Muscle of leg (tissue), 11 donors: Measurements from ENCODE around the gene CYP4F8. TPM values are rescaled to one million over a fixed set of nuclear protein-coding genes. Genes with fewer than 3 reads are reported as not detected.
"Not testable (repeated sequence)": the region's sequence is repeated elsewhere in the genome, so short reads cannot be mapped to it uniquely, and the experiment has no call there.

Experiments used
- DNase-seq: peaks from one replicate; pipeline ENCODE4 v3.0.0; 2013
- H3K27ac ChIP-seq: one replicate; pipeline ENCODE4 v1.5.1; 2013; ENCODE audit warnings: mild to moderate bottlenecking, low read length, control low read depth
- H3K27me3 ChIP-seq: one replicate; pipeline ENCODE4 v1.6.1; 2013; ENCODE audit warnings: low read length; ENCODE audit not compliant: control insufficient read depth, insufficient read depth
- H3K36me3 ChIP-seq: one replicate; pipeline ENCODE4 v1.6.1; 2013; ENCODE audit warnings: low read length; ENCODE audit not compliant: control insufficient read depth, insufficient read depth
- H3K4me1 ChIP-seq: one replicate; pipeline ENCODE4 v1.6.1; 2013; ENCODE audit warnings: low read length; ENCODE audit not compliant: control insufficient read depth, insufficient read depth
- H3K4me3 ChIP-seq: one replicate; pipeline ENCODE4 v1.5.1; 2013; ENCODE audit warnings: low read length, control low read depth
- H3K9me3 ChIP-seq: replicated peaks from 2 replicates; pipeline ENCODE4 v1.6.1; 2013; ENCODE audit warnings: low read depth, low read length; ENCODE audit not compliant: control insufficient read depth
- WGBS: methylation state at CpG from one replicate; pipeline ENCODE4 v1.1.5; 2013; ENCODE audit warnings: missing lambda C conversion rate; ENCODE audit not compliant: insufficient coverage; 5-methylcytosine and 5-hydroxymethylcytosine counted together
- polyA plus RNA-seq, 8 donors: library from polyadenylated mRNA; unstranded; fragments of 120-200 nt; gene quantifications; one replicate each; pipeline versions ENCODE4 v1.2.1 to v1.2.3, GENCODE V29; 2013; ENCODE audit warnings: inconsistent platforms in 1 of 8, low replicate concordance in 1 of 8; ENCODE audit not compliant: insufficient read length in 8 of 8, insufficient read depth in 1 of 8
- total RNA-seq: library from RNA; stranded (reverse); fragments of 120-200 nt; gene quantifications from one replicate; pipeline ENCODE4 v1.2.4, GENCODE V29; 2013

Gene CYP4F8
- total and polyA plus RNA-seq, 9 donors: 1.00 TPM; not detected in 8

DNA sequence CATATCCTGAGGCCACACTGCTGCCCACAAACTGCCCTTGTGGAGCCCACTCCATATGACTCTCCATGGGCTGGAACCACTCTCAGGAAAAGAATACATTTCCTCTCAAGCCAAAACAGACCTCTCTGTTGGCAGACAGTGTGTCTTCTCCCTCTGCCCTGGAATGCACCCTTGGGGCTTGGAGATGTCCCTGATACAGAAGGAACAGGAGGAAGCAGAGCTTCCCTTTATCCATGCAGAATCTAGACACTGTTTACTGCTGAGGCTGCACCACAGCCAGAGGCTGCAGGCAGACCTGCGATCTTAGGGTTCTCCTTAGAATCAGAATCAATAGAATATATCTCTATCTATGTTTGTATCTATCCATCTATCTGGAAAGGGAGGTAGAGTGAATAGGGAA, 26.8 kb upstream of the CYP4F8 start:
- H3K4me3 ChIP-seq: no peak overlapping the region
- H3K27me3 ChIP-seq: peaks cover 8% of the 10 kb centered on the region
- H3K27ac ChIP-seq: no peak overlapping the region
- no peak for DNase-seq
- WGBS: no CpG with 5 or more reads among the region's 1 CpG
- H3K4me1 ChIP-seq: peaks cover 3% of the 10 kb centered on the region
- H3K9me3 ChIP-seq: no peaks in the 10 kb centered on the region
- no peaks in the 10 kb centered on the region for H3K36me3 ChIP-seq

- Histone ChIP-seq H3K27me3 (no peaks in the 10 kb centered on the region), H3K4me1 (no peaks in the 10 kb centered on the region), H3K27ac (no peak overlapping the region), H3K36me3 (no peaks in the 10 kb centered on the region), H3K9me3 (no peaks in the 10 kb centered on the region), H3K4me3 (no peak overlapping the region)
- WGBS: 93% methylated on average over 4 of the region's 5 CpGs
- DNase-seq: no peak
Measured at GRCh38 chr19:15589760-15590451, 25.1 kb upstream of the CYP4F8 start.

DNA sequence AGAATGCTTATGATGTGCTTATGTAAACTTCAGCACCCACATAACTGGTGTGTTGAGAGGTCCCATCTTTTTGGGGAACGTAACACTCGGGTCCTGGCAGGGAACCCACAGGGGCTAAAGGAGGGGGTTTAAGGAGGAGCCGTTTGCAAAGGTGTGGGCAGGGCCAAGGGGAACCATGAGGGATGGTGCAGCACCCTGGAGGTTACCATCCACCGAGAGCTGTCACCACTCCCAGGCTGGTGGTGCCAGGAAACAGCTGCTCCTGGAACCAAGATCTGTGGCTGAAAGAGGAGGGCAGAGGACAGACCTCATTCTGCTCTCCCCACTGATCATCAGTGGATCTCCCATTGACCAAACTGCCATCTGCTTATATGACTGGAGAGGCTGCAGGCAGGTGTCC, 23.2 kb upstream of the CYP4F8 start:
- H3K27ac ChIP-seq: no peak overlapping the region
- H3K27me3 ChIP-seq: no peaks in the 10 kb centered on the region
- H3K9me3 ChIP-seq: no peaks in the 10 kb centered on the region
- WGBS: 79% methylated on average over 4 of the region's 4 CpGs
- DNase-seq: no peak
- H3K36me3 ChIP-seq: no peaks in the 10 kb centered on the region
- H3K4me3 ChIP-seq: no peak overlapping the region
- no peaks in the 10 kb centered on the region for H3K4me1 ChIP-seq

- not testable (repeated sequence) for H3K9me3 ChIP-seq, H3K27ac ChIP-seq, H3K4me1 ChIP-seq, H3K27me3 ChIP-seq, H3K36me3 ChIP-seq, H3K4me3 ChIP-seq, DNase-seq
- WGBS: no CpG with 5 or more reads among the region's 5 CpGs
Measured at GRCh38 chr19:15592506-15592905, 22.5 kb upstream of the CYP4F8 start.

GRCh38 chr19:15593766-15594165, 21.3 kb upstream of the CYP4F8 start:
- not testable (repeated sequence) for DNase-seq, H3K4me3 ChIP-seq, H3K27me3 ChIP-seq, H3K27ac ChIP-seq, H3K4me1 ChIP-seq, H3K9me3 ChIP-seq, H3K36me3 ChIP-seq
- WGBS: no CpG with 5 or more reads among the region's 4 CpGs

DNA sequence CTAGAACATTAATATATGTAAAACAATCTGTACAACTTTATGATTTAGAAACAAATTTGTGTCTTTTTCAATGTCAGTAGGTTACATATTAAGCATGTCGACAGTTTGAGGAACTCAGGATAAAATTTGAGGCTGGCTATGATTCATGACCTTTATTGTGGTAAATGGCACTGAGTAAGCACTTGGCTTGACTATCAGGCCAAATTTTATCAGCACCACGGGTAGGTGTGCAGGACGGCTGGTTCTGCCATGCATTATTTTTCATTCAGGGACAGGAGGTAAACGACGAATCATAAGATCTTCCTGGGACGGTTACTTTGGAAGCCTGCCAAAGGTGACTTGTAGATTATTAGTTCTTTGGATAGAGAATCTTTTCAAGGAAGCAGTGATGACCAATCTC, 19.9 kb upstream of the CYP4F8 start:
- Histone ChIP-seq H3K27me3 (no peaks in the 10 kb centered on the region), H3K27ac (no peak overlapping the region), H3K4me1 (no peaks in the 10 kb centered on the region), H3K9me3 (no peaks in the 10 kb centered on the region), H3K4me3 (no peak overlapping the region), H3K36me3 (no peaks in the 10 kb centered on the region)
- no peak for DNase-seq
- WGBS: 57% methylated on average over 5 of the region's 6 CpGs

GRCh38 chr19:15607978-15608925, 6.8 kb upstream of the CYP4F8 start:
- not testable (repeated sequence) for DNase-seq
- whole genome bisulfite sequencing: 85% methylated on average over 15 of the region's 27 CpGs

GRCh38 chr19:15609261-15609660, 5.8 kb upstream of the CYP4F8 start:
- WGBS: no CpG with 5 or more reads among the region's 8 CpGs
- Histone ChIP-seq H3K4me1 (no peaks in the 10 kb centered on the region), H3K27me3 (no peaks in the 10 kb centered on the region), H3K36me3 (no peaks in the 10 kb centered on the region), H3K4me3 (no peak overlapping the region), H3K9me3 (no peaks in the 10 kb centered on the region), H3K27ac (no peak overlapping the region)
- no peak for DNase-seq

More at GRCh38 chr19:15607978-15608925, 6.8 kb upstream of the CYP4F8 start:
- H3K27ac ChIP-seq, H3K36me3 ChIP-seq, H3K27me3 ChIP-seq, H3K4me1 ChIP-seq, H3K9me3 ChIP-seq, H3K4me3 ChIP-seq: not testable (repeated sequence)

- Histone ChIP-seq H3K36me3 (no peaks in the 10 kb centered on the region), H3K4me1 (no peaks in the 10 kb centered on the region), H3K4me3 (no peak overlapping the region), H3K27me3 (no peaks in the 10 kb centered on the region), H3K9me3 (no peaks in the 10 kb centered on the region), H3K27ac (no peak overlapping the region)
- no CpG with 5 or more reads among the region's 5 CpGs for WGBS
- DNase-seq: no peak
Measured at GRCh38 chr19:15612342-15612741, 2.7 kb upstream of the CYP4F8 start.

DNA sequence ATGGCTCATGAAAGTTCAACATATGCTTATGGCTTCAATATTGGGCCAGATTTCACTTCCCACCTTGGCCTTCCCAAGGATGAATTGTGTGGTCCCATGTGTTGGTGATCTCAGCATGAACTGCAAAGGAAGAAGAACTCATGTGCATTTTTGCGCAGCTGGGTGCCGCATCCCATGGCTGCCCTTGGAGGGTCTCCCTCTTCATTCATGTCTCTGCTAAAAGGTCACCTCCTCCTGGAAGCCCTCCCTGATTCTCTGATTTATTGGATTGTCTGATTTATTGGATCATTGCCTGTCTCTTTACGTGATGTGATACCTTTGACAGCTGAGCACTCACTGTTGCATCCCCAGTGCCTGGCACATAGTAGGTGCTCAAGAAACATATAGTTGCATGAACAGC, 1.7 kb upstream of the CYP4F8 start:
- DNase-seq: no peak
- 86% methylated on average over 1 of the region's 3 CpGs for WGBS
- Histone ChIP-seq H3K4me3 (no peak overlapping the region), H3K36me3 (no peaks in the 10 kb centered on the region), H3K27ac (no peak overlapping the region), H3K9me3 (no peaks in the 10 kb centered on the region), H3K4me1 (no peaks in the 10 kb centered on the region), H3K27me3 (no peaks in the 10 kb centered on the region)
